H1 (cell line): ENCODE data around the gene SCARB1. TPM values are rescaled to one million over a fixed set of nuclear protein-coding genes. Genes with fewer than 3 reads are reported as not detected.

Source experiments
- BCL11A ChIP-seq, 2 experiments: IDR thresholded peaks; one replicate each; pipeline ENCODE4 v1.6.1; 2011; ENCODE audit warnings: low read depth in 2 of 2, low read length in 2 of 2, mild to moderate bottlenecking in 2 of 2
- CBX5 ChIP-seq: fragments of 300-800, 300-1000 bp; sonication (generic); IDR thresholded peaks from 2 replicates; pipeline ENCODE4 v1.7.1; 2016; ENCODE audit warnings: antibody characterized with exemption, low read length, low read depth
- CBX8 ChIP-seq: fragments of 300-800, 300-1000 bp; sonication (generic); IDR thresholded peaks from 2 replicates; pipeline ENCODE4 v1.7.1; 2016; ENCODE audit warnings: low read depth, low read length, borderline replicate concordance
- CHD1 ChIP-seq: IDR thresholded peaks from 2 replicates; pipeline ENCODE4 v1.6.1; 2012; ENCODE audit warnings: low read depth, low read length, improper control_type of control experiment
- CREB1 ChIP-seq: IDR thresholded peaks from 2 replicates; pipeline ENCODE4 v1.6.1; 2012; ENCODE audit warnings: inconsistent platforms
- CTBP2 ChIP-seq: IDR thresholded peaks from 2 replicates; pipeline ENCODE4 v1.7.0; 2011; ENCODE audit warnings: borderline replicate concordance, mild to moderate bottlenecking, moderate library complexity, mixed read lengths, low read length; ENCODE audit not compliant: insufficient read depth, insufficient read length
- EGR1 ChIP-seq: IDR thresholded peaks from 2 replicates; pipeline ENCODE4 v1.6.1; 2011; ENCODE audit warnings: low read depth, low read length, borderline replicate concordance
- JUN ChIP-seq: IDR thresholded peaks from 2 replicates; pipeline ENCODE4 v1.6.1; 2011; ENCODE audit warnings: low read depth, mild to moderate bottlenecking, improper control_type of control experiment, low read length
- NRF1 ChIP-seq: IDR thresholded peaks from 2 replicates; pipeline ENCODE4 v1.6.1; 2011; ENCODE audit warnings: mild to moderate bottlenecking, low read depth, low read length, improper control_type of control experiment
- PHF8 ChIP-seq: fragments of 200-600 bp; sonication (generic); conservative IDR thresholded peaks from 2 replicates; pipeline ENCODE4 v1.7.1; 2012; ENCODE audit warnings: low read depth, mild to moderate bottlenecking, inconsistent platforms, low read length, moderate library complexity
- POLR2A ChIP-seq, 2 experiments: IDR thresholded peaks; 1 replicate in 1 of 2; 2 replicates in 1 of 2; pipeline ENCODE4 v1.6.1; 2011; ENCODE audit warnings: low read depth in 2 of 2, low read length in 2 of 2, mild to moderate bottlenecking in 2 of 2; ENCODE audit errors: control extremely low read depth in 1 of 2
- RFX5 ChIP-seq: IDR thresholded peaks from 2 replicates; pipeline ENCODE4 v1.6.1; 2011; ENCODE audit warnings: low read depth, low read length, improper control_type of control experiment, borderline replicate concordance
- SP1 ChIP-seq: IDR thresholded peaks from 2 replicates; pipeline ENCODE4 v1.6.1; 2011; ENCODE audit warnings: low read depth, low read length
- SUZ12 ChIP-seq: fragments of 200-600 bp; sonication (generic); IDR thresholded peaks from 2 replicates; pipeline ENCODE4 v1.6.1; 2012; ENCODE audit warnings: mild to moderate bottlenecking, inconsistent platforms, low read length, moderate library complexity, mixed read lengths
- TAF7 ChIP-seq: optimal IDR thresholded peaks from 2 replicates; pipeline ENCODE3; 2011; ENCODE audit warnings: low read depth, mild to moderate bottlenecking, inconsistent platforms, low read length, moderate library complexity, borderline replicate concordance
- polyA plus RNA-seq, 7 experiments: library from polyadenylated mRNA; depleted of rRNA in 3 of 7; stranded (reverse) in 5 of 7; unstranded in 2 of 7; fragments of >200 nt in 5 of 7; fragments of 200-250 nt in 2 of 7; gene quantifications; 1 replicate in 5 of 7; 2 replicates in 1 of 7; 4 replicates in 1 of 7; pipeline versions ENCODE4 v1.2.1 to v1.2.3, GENCODE V29; 2011 to 2013; ENCODE audit warnings: missing spikeins in 2 of 7, mixed read lengths in 2 of 7
- total RNA-seq: library from RNA; stranded (reverse); fragmentation: NEBNext Ultra II Directional; extraction: Animal tissue kit (Norgen Biotek cat#: 25700); gene quantifications from 2 replicates; pipeline ENCODE4 v1.2.1, GENCODE V29; 2021
- TF ChIP-seq, protein P1 (sequence below): IDR thresholded peaks from 2 replicates; pipeline ENCODE4 v1.6.1; 2012; ENCODE audit warnings: low read length, inconsistent platforms
- TF ChIP-seq, protein P2 (sequence below), 3 experiments: IDR thresholded peaks; 1 replicate in 2 of 3; 2 replicates in 1 of 3; pipeline versions ENCODE4 v1.5.1 to v1.6.1; 2011; ENCODE audit warnings: low read length in 3 of 3, mild to moderate bottlenecking in 3 of 3, inconsistent platforms in 2 of 3, low read depth in 1 of 3, moderate library complexity in 1 of 3; ENCODE audit not compliant: insufficient read depth in 1 of 3; ENCODE audit errors: control extremely low read depth in 1 of 3
- TF ChIP-seq, protein P3 (sequence below): IDR thresholded peaks from 2 replicates; pipeline ENCODE4 v1.6.1; 2012; ENCODE audit warnings: inconsistent platforms

Gene SCARB1
- total and polyA plus RNA-seq, 2 of the 8 experiments (the other 6 are each of a cell fraction or from before 2014, with no cell fraction given), result 45.3 to 57.1 TPM

GRCh38 chr12:124863416-124864325 is at the start of gene SCARB1 (continued):
- TF ChIP-seq CTBP2, result no peak
- TF ChIP-seq CBX5, result no peak
- TF ChIP-seq PHF8, result 0 out of 2 replicates have a peak, but pooled peaks have one; percentile 43
- TF ChIP-seq RFX5, result no peak
- TF ChIP-seq, protein P1, sequence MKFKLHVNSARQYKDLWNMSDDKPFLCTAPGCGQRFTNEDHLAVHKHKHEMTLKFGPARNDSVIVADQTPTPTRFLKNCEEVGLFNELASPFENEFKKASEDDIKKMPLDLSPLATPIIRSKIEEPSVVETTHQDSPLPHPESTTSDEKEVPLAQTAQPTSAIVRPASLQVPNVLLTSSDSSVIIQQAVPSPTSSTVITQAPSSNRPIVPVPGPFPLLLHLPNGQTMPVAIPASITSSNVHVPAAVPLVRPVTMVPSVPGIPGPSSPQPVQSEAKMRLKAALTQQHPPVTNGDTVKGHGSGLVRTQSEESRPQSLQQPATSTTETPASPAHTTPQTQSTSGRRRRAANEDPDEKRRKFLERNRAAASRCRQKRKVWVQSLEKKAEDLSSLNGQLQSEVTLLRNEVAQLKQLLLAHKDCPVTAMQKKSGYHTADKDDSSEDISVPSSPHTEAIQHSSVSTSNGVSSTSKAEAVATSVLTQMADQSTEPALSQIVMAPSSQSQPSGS, result no peak
- peak in 1 of 2 experiments; percentile 45; a peak in 1 of 3 replicates for TF ChIP-seq POLR2A (IDR thresholded peaks at IDR 0.05; ENCODE audit: control extremely low read depth in 1 of 2, low read depth in 2 of 2, low read length in 2 of 2)
- peak; percentile 24 for TF ChIP-seq TAF7
- TF ChIP-seq CHD1, result no peak
- TF ChIP-seq SUZ12, result no peak
- TF ChIP-seq CREB1, result no peak
- TF ChIP-seq SP1, result no peak
- no peak for TF ChIP-seq NRF1
- TF ChIP-seq, protein P2, sequence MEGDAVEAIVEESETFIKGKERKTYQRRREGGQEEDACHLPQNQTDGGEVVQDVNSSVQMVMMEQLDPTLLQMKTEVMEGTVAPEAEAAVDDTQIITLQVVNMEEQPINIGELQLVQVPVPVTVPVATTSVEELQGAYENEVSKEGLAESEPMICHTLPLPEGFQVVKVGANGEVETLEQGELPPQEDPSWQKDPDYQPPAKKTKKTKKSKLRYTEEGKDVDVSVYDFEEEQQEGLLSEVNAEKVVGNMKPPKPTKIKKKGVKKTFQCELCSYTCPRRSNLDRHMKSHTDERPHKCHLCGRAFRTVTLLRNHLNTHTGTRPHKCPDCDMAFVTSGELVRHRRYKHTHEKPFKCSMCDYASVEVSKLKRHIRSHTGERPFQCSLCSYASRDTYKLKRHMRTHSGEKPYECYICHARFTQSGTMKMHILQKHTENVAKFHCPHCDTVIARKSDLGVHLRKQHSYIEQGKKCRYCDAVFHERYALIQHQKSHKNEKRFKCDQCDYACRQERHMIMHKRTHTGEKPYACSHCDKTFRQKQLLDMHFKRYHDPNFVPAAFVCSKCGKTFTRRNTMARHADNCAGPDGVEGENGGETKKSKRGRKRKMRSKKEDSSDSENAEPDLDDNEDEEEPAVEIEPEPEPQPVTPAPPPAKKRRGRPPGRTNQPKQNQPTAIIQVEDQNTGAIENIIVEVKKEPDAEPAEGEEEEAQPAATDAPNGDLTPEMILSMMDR (IDR thresholded peaks at IDR 0.05; ENCODE audit: control extremely low read depth in 1 of 3, insufficient read depth in 1 of 3, low read depth in 1 of 3, low read length in 3 of 3), result no peak
- no peak for TF ChIP-seq JUN
- no peak for TF ChIP-seq BCL11A (IDR thresholded peaks at IDR 0.05; ENCODE audit: low read depth in 2 of 2, low read length in 2 of 2)
- TF ChIP-seq EGR1, result no peak
- TF ChIP-seq, protein P3, sequence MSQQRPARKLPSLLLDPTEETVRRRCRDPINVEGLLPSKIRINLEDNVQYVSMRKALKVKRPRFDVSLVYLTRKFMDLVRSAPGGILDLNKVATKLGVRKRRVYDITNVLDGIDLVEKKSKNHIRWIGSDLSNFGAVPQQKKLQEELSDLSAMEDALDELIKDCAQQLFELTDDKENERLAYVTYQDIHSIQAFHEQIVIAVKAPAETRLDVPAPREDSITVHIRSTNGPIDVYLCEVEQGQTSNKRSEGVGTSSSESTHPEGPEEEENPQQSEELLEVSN, result peak; percentile 87
- no peak for TF ChIP-seq CBX8
